Breast epithelium (tissue), 4 donors: ENCODE measurements around the gene MRPL37. TPM values are rescaled to one million over a fixed set of nuclear protein-coding genes. Genes with fewer than 3 reads are reported as not detected.

Experiments used
- DNase-seq, 2 donors: peaks; one replicate each; pipeline ENCODE4 v3.0.0-alpha.2; 2019; ENCODE audit warnings: low spot score in 2 of 2
- H3K27ac ChIP-seq, 2 donors: fragments of 200-600 bp; sonication (generic) in 1 of 2; one replicate each; pipeline ENCODE4 v1.5.1; 2016 to 2019; ENCODE audit warnings: mild to moderate bottlenecking in 1 of 2
- H3K27me3 ChIP-seq, 2 donors: fragments of 200-600 bp; sonication (generic) in 1 of 2; one replicate each; pipeline versions ENCODE4 v1.5.1 to v1.6.0; 2017 to 2019; ENCODE audit warnings: control low read depth in 1 of 2, mild to moderate bottlenecking in 1 of 2
- H3K36me3 ChIP-seq: fragments of 200-600 bp; one replicate; pipeline ENCODE4 v1.5.1; 2019
- H3K4me1 ChIP-seq, 2 donors: fragments of 200-600 bp; sonication (generic); one replicate each; pipeline ENCODE4 v1.5.1; 2016 to 2019; ENCODE audit warnings: control low read depth in 1 of 2
- H3K4me3 ChIP-seq, 3 donors: fragments of 200-600 bp; sonication (generic); 1 replicate in 2 of 3; 2 replicates in 1 of 3; pipeline ENCODE4 v1.5.1; 2016 to 2019; ENCODE audit warnings: mild to moderate bottlenecking in 3 of 3, moderate library complexity in 2 of 3
- H3K9me3 ChIP-seq, 2 donors: fragments of 200-600 bp; sonication (generic) in 1 of 2; one replicate each; pipeline ENCODE4 v1.5.1; 2016 to 2019; ENCODE audit warnings: control low read depth in 1 of 2
- CTCF ChIP-seq, 3 donors: fragments of 450-650 bp; IDR thresholded peaks; one replicate each; pipeline ENCODE4 v1.5.1; 2016 to 2017; ENCODE audit warnings: antibody characterized with exemption in 3 of 3, mild to moderate bottlenecking in 3 of 3, moderate library complexity in 3 of 3
- POLR2A ChIP-seq: fragments of 450-650 bp; IDR thresholded peaks from one replicate; pipeline ENCODE4 v1.6.1; 2016; ENCODE audit warnings: antibody characterized with exemption, mild to moderate bottlenecking, moderate library complexity
- POLR2AphosphoS5 ChIP-seq, 3 donors: sonication (generic); formaldehyde crosslinking; IDR thresholded peaks; one replicate each; pipeline ENCODE4 v1.6.1; 2017; ENCODE audit warnings: antibody characterized with exemption in 3 of 3
- intact Hi-C: fragments of 100-400 bp; cut with DNase I; formaldehyde crosslinking; loops from one replicate; pipeline ENCODE4 v1.15.1; 2023; ENCODE audit warnings: low total_unique reads
- total RNA-seq, 3 donors: library from RNA; depleted of rRNA; stranded (reverse); fragments of >200 nt; gene quantifications; one replicate each; pipeline ENCODE4 v1.1.0, GENCODE V29; 2016

The MRPL37 gene
- total RNA-seq, 3 donors from 2014 or later, result 44.6 to 70.7 (median 48.8) TPM

DNA sequence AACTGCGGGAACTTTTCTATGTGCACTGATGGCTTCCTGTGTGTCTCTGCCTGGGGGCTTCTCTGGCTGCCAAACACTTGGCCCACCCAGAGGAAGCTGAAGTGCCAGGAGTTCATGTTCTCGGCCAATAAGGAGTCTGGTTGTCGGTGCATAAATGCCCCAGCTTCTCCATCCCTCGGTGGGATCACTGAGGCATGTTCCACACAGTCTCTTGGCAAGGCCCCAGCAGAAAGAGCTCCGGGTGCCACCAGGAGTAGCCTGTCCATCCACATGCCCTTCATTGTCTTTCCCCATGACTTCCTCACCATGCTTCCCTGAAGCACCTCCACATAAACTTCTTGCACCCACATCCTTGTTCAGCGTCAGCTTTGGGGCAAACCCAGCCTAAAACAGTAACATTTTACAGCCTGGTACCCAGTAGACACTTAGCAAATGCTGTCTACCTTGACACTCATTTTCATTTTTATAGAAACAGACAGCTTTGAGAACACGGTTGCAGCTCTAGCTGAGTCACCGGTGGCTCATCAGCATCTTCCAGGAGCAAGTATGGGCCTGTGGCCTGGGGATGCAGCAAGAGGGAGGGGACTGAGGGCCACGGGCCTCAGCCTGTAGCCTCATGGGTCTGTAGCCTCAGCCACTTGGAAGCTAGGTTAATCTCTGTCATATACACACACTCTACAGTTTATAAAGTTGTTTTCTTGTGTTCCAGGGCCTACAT is 32.4 kb upstream of the MRPL37 start:
- Histone ChIP-seq H3K36me3 (no peaks in the 10 kb centered on the region), H3K4me1 (no peaks in the 10 kb centered on the region), H3K27me3 (no peaks in the 10 kb centered on the region), H3K9me3 (no peaks in the 10 kb centered on the region), H3K4me3 (no peak overlapping the region), H3K27ac (no peak overlapping the region)
- TF ChIP-seq POLR2A (no peak), POLR2AphosphoS5 (IDR thresholded peaks at IDR 0.05) (no peak), CTCF (IDR thresholded peaks at IDR 0.05) (no peak)
- intact Hi-C loops, result no loop called here
- no peak for DNase-seq

GRCh38 chr1:54168206-54168965 is 31.6 kb upstream of the MRPL37 start:
- Histone ChIP-seq H3K27me3 (no peaks in the 10 kb centered on the region), H3K4me3 (no peak overlapping the region), H3K36me3 (no peaks in the 10 kb centered on the region), H3K27ac (no peak overlapping the region), H3K4me1 (no peaks in the 10 kb centered on the region), H3K9me3 (no peaks in the 10 kb centered on the region)
- TF ChIP-seq CTCF (IDR thresholded peaks at IDR 0.05), result no peak
- no peak for TF ChIP-seq POLR2AphosphoS5 (IDR thresholded peaks at IDR 0.05)
- no peak for TF ChIP-seq POLR2A
- intact Hi-C loops, result no loop called here
- DNase-seq, result no peak

- Histone ChIP-seq H3K27ac (no peak overlapping the region), H3K9me3 (no peaks in the 10 kb centered on the region), H3K4me1 (no peaks in the 10 kb centered on the region), H3K36me3 (no peaks in the 10 kb centered on the region), H3K27me3 (no peaks in the 10 kb centered on the region), H3K4me3 (no peak overlapping the region)
- intact Hi-C loops, result no loop called here
- DNase-seq, result no peak
- no peak for TF ChIP-seq POLR2A
- TF ChIP-seq CTCF (IDR thresholded peaks at IDR 0.05), result no peak
- no peak for TF ChIP-seq POLR2AphosphoS5 (IDR thresholded peaks at IDR 0.05)
Observed at GRCh38 chr1:54169068-54169467, 30.9 kb upstream of the MRPL37 start.

DNA sequence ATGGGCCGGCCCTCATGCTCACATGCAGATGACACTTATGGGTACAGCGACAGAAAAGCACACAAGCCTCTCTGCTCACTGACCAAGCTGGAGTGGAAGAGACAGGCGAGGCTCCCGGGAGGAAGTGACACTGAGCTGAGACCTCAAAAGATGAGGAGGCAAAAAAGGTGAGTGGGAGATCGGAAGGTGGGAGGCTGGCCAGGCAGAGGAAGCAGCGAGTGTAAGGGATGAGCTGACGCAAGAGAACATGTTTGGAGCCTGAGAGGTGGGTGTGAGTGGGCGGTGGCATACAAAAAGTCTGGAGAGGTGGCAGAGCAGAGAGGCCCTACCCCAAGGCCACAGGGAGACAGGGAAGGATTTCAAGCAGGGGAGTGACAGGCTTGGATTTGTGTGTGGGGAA is 29.0 kb upstream of the MRPL37 start:
- intact Hi-C loops, result no loop called here
- no peaks in the 10 kb centered on the region for H3K36me3 ChIP-seq
- no peak for TF ChIP-seq POLR2AphosphoS5 (IDR thresholded peaks at IDR 0.05)
- no peak for TF ChIP-seq POLR2A
- no peak for TF ChIP-seq CTCF (IDR thresholded peaks at IDR 0.05)
- no peaks in the 10 kb centered on the region for H3K9me3 ChIP-seq
- no peaks in the 10 kb centered on the region for H3K27me3 ChIP-seq
- H3K4me3 ChIP-seq, result no peak overlapping the region
- H3K4me1 ChIP-seq, result no peaks in the 10 kb centered on the region
- DNase-seq, result no peak
- H3K27ac ChIP-seq, result no peak overlapping the region

DNA sequence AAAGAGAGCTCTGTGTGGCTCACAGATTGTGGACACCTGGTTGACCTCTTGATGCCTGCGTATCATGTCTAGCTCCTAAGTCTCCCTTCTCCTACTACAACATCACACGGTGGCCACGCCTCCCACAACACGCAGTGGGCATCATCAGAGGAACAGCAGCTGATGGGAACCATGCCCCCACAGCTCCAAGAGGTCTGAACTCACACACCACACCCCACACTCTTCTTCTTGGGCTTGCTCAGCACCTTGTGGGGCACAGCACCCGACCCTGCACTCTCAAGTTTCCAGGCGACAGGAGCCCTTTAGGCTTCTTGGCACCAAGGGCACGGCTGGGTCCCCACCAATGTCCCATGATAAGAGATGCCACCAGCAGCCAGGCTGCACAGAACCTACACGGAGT is 28.4 kb upstream of the MRPL37 start:
- Histone ChIP-seq H3K4me3 (no peak overlapping the region), H3K27ac (no peak overlapping the region), H3K9me3 (no peaks in the 10 kb centered on the region), H3K36me3 (no peaks in the 10 kb centered on the region), H3K27me3 (no peaks in the 10 kb centered on the region), H3K4me1 (no peaks in the 10 kb centered on the region)
- TF ChIP-seq POLR2A, result no peak
- TF ChIP-seq POLR2AphosphoS5 (IDR thresholded peaks at IDR 0.05), result no peak
- no peak for TF ChIP-seq CTCF (IDR thresholded peaks at IDR 0.05)
- intact Hi-C loops, result no loop called here
- DNase-seq, result no peak
